ENCODE results near the gene TRAPPC8.

DNA sequence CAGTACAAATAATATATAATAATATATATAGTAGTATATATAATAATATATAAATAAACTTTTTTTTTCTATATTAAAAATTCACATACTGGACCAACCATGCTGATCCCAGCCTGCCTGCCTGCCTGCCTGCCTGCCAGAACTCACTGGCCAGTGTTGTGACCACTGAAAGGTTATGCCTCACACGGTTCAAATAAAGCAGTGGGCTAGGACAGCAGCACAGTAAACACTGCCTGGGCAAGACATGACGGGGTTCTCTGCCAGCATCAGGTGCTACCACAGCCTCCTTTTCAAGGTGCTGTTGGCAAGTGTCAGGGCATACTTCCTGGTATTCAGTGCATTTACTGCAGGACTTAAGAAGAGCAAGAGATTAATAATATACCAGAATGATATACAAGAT, 67.6 kb downstream of the TRAPPC8 start:
- TF ChIP-seq, protein P1, sequence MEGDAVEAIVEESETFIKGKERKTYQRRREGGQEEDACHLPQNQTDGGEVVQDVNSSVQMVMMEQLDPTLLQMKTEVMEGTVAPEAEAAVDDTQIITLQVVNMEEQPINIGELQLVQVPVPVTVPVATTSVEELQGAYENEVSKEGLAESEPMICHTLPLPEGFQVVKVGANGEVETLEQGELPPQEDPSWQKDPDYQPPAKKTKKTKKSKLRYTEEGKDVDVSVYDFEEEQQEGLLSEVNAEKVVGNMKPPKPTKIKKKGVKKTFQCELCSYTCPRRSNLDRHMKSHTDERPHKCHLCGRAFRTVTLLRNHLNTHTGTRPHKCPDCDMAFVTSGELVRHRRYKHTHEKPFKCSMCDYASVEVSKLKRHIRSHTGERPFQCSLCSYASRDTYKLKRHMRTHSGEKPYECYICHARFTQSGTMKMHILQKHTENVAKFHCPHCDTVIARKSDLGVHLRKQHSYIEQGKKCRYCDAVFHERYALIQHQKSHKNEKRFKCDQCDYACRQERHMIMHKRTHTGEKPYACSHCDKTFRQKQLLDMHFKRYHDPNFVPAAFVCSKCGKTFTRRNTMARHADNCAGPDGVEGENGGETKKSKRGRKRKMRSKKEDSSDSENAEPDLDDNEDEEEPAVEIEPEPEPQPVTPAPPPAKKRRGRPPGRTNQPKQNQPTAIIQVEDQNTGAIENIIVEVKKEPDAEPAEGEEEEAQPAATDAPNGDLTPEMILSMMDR (conservative IDR thresholded peaks at IDR 0.05; ENCODE audit: low read depth, low read length) = no peak
- TF ChIP-seq EZH2 (IDR thresholded peaks at IDR 0.05; ENCODE audit: borderline replicate concordance, low read depth, low read length, poor library complexity, severe bottlenecking) = no peak
